ENCODE measurements around the gene CISD1.

CISD1 gene

GRCh38 chr10:58305821-58306220 lies 36.9 kb downstream of the CISD1 start:
- H3K9ac ChIP-seq (ENCODE audit: low read length): no peak overlapping the region
- H2BK12ac ChIP-seq (ENCODE audit: low read length in 2 of 2): no peak overlapping the region
- no peak overlapping the region for H3K27ac ChIP-seq (ENCODE audit: low read length, poor library complexity, severe bottlenecking)
- no peak overlapping the region for H2BK5ac ChIP-seq (ENCODE audit: low read depth, low read length, poor library complexity, severe bottlenecking)
- H2BK15ac ChIP-seq (ENCODE audit: low read depth, poor library complexity, severe bottlenecking): no peak overlapping the region
- H3K4ac ChIP-seq (ENCODE audit: low read depth in 1 of 2, low read length in 2 of 2): no peak overlapping the region
- H3K79me1 ChIP-seq (replicated peaks; ENCODE audit: low read length, poor library complexity, severe bottlenecking): no peaks in the 10 kb centered on the region
- H4K8ac ChIP-seq (ENCODE audit: low read length): no peak overlapping the region
- H3K18ac ChIP-seq (ENCODE audit: low read depth in 1 of 2, low read length in 2 of 2): no peak overlapping the region
- no peaks in the 10 kb centered on the region for H3K36me3 ChIP-seq (ENCODE audit: control insufficient read depth in 1 of 2, insufficient read depth in 2 of 2, low read depth in 1 of 2, low read length in 2 of 2)
- H2AFZ ChIP-seq (ENCODE audit: low read depth, low read length): no peak overlapping the region
- no peak overlapping the region for H4K91ac ChIP-seq (ENCODE audit: low read length)
- no peaks in the 10 kb centered on the region for H3K9me3 ChIP-seq (ENCODE audit: control insufficient read depth, low read length)
- no peak overlapping the region for H2BK120ac ChIP-seq (ENCODE audit: low read depth, low read length)
- H2AK5ac ChIP-seq (ENCODE audit: low read length, severe bottlenecking): no peak overlapping the region
- H3K27me3 ChIP-seq (ENCODE audit: control insufficient read depth in 1 of 2, insufficient read depth in 1 of 2, low read length in 2 of 2): peaks cover 0 to 17% of the 10 kb centered on the region in 2 experiments
- H3K23ac ChIP-seq (ENCODE audit: low read length in 2 of 2): no peak overlapping the region
- no peak overlapping the region for H3K4me2 ChIP-seq (ENCODE audit: low read length, poor library complexity, severe bottlenecking)
- H3K14ac ChIP-seq (ENCODE audit: low read length in 2 of 2): no peak overlapping the region
- 65% methylated on average over 3 of the region's 4 CpGs for WGBS
- no peaks in the 10 kb centered on the region for H3K4me1 ChIP-seq (ENCODE audit: control insufficient read depth, insufficient read depth, low read depth, low read length)
- no peak overlapping the region for H3K4me3 ChIP-seq (ENCODE audit: insufficient read depth in 1 of 2, low read depth in 1 of 2, low read length in 2 of 2)
- DNase-seq: no peak

GRCh38 chr10:58307676-58308075 lies 38.7 kb downstream of the CISD1 start:
- H2BK12ac ChIP-seq (ENCODE audit: low read length in 2 of 2): no peak overlapping the region
- no peak overlapping the region for H3K18ac ChIP-seq (ENCODE audit: low read depth in 1 of 2, low read length in 2 of 2)
- no peak for DNase-seq
- H3K27ac ChIP-seq (ENCODE audit: low read length, poor library complexity, severe bottlenecking): no peak overlapping the region
- H3K4me2 ChIP-seq (ENCODE audit: low read length, poor library complexity, severe bottlenecking): no peak overlapping the region
- no peak overlapping the region for H3K9ac ChIP-seq (ENCODE audit: low read length)
- no peak overlapping the region for H3K14ac ChIP-seq (ENCODE audit: low read length in 2 of 2)
- H4K91ac ChIP-seq (ENCODE audit: low read length): no peak overlapping the region
- no peak overlapping the region for H4K8ac ChIP-seq (ENCODE audit: low read length)
- no peaks in the 10 kb centered on the region for H3K79me1 ChIP-seq (replicated peaks; ENCODE audit: low read length, poor library complexity, severe bottlenecking)
- WGBS: 100% methylated on average over 1 of the region's 3 CpGs
- no peak overlapping the region for H3K4me3 ChIP-seq (ENCODE audit: insufficient read depth in 1 of 2, low read depth in 1 of 2, low read length in 2 of 2)
- H3K4ac ChIP-seq (ENCODE audit: low read depth in 1 of 2, low read length in 2 of 2): no peak overlapping the region
- peaks cover 0 to 12% of the 10 kb centered on the region in 2 experiments for H3K27me3 ChIP-seq (ENCODE audit: control insufficient read depth in 1 of 2, insufficient read depth in 1 of 2, low read length in 2 of 2)
- no peak overlapping the region for H2BK15ac ChIP-seq (ENCODE audit: low read depth, poor library complexity, severe bottlenecking)
- no peak overlapping the region for H2AK5ac ChIP-seq (ENCODE audit: low read length, severe bottlenecking)
- no peak overlapping the region for H3K23ac ChIP-seq (ENCODE audit: low read length in 2 of 2)
- no peaks in the 10 kb centered on the region for H3K36me3 ChIP-seq (ENCODE audit: control insufficient read depth in 1 of 2, insufficient read depth in 2 of 2, low read depth in 1 of 2, low read length in 2 of 2)
- no peak overlapping the region for H2BK120ac ChIP-seq (ENCODE audit: low read depth, low read length)
- no peak overlapping the region for H2BK5ac ChIP-seq (ENCODE audit: low read depth, low read length, poor library complexity, severe bottlenecking)
- H3K4me1 ChIP-seq (ENCODE audit: control insufficient read depth, insufficient read depth, low read depth, low read length): peaks cover under 1% of the 10 kb centered on the region
- no peak overlapping the region for H2AFZ ChIP-seq (ENCODE audit: low read depth, low read length)
- H3K9me3 ChIP-seq (ENCODE audit: control insufficient read depth, low read length): no peaks in the 10 kb centered on the region

DNA sequence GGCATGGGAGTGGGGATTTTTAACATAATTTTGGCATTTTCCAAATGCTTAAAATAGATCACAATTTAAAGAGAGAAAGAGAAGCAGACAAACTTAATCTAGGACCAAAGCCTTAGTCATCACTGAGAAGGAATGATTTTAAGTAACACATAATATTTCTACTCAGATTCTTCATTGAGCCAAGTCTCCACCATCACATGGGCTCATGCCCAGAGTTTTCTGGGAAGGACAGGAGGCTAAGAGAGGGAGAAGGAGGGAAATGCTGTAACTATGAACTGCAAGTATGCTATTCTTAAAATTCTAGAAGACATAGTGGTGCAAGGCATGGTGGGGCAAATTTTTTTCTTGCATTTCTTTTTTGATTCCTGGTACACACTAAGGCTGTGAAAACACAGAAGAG lies 42.1 kb downstream of the CISD1 start:
- Histone ChIP-seq H3K27me3 (ENCODE audit: control insufficient read depth in 1 of 2, insufficient read depth in 1 of 2, low read length in 2 of 2) (peaks cover 0 to 4% of the 10 kb centered on the region in 2 experiments), H2BK12ac (ENCODE audit: low read length in 2 of 2) (no peak overlapping the region), H3K4me3 (ENCODE audit: insufficient read depth in 1 of 2, low read depth in 1 of 2, low read length in 2 of 2) (no peak overlapping the region), H3K4me1 (ENCODE audit: control insufficient read depth, insufficient read depth, low read depth, low read length) (peaks cover 1% of the 10 kb centered on the region), H2AFZ (ENCODE audit: low read depth, low read length) (no peak overlapping the region), H3K79me1 (replicated peaks; ENCODE audit: low read length, poor library complexity, severe bottlenecking) (no peaks in the 10 kb centered on the region), H2BK5ac (ENCODE audit: low read depth, low read length, poor library complexity, severe bottlenecking) (no peak overlapping the region), H3K9ac (ENCODE audit: low read length) (no peak overlapping the region), H4K91ac (ENCODE audit: low read length) (no peak overlapping the region), H3K14ac (ENCODE audit: low read length in 2 of 2) (no peak overlapping the region), H4K8ac (ENCODE audit: low read length) (no peak overlapping the region), H3K4me2 (ENCODE audit: low read length, poor library complexity, severe bottlenecking) (no peak overlapping the region), H2AK5ac (ENCODE audit: low read length, severe bottlenecking) (no peak overlapping the region), H2BK120ac (ENCODE audit: low read depth, low read length) (no peak overlapping the region), H3K4ac (ENCODE audit: low read depth in 1 of 2, low read length in 2 of 2) (no peak overlapping the region), H3K18ac (ENCODE audit: low read depth in 1 of 2, low read length in 2 of 2) (no peak overlapping the region), H3K23ac (ENCODE audit: low read length in 2 of 2) (no peak overlapping the region), H2BK15ac (ENCODE audit: low read depth, poor library complexity, severe bottlenecking) (no peak overlapping the region), H3K27ac (ENCODE audit: low read length, poor library complexity, severe bottlenecking) (no peak overlapping the region), H3K36me3 (ENCODE audit: control insufficient read depth in 1 of 2, insufficient read depth in 2 of 2, low read depth in 1 of 2, low read length in 2 of 2) (no peaks in the 10 kb centered on the region), H3K9me3 (ENCODE audit: control insufficient read depth, low read length) (no peaks in the 10 kb centered on the region)
- no peak for DNase-seq

DNA sequence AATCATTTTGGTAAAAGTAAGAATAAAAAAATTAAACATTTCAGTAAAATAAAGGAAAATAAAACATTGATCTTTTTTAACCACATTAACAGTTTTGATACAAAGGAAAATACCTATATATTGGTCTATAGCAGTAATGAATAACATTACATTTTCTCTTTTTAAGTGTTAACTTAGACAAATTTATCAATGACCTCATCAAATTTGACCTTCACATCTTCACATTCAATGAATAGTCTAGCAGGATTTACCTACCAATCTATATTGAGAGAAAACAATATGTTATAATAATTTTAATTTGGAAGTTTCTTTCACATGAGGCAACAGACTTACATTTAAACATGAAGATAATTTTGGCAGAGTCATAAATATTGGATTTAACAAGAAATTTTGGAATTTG lies 47.9 kb downstream of the CISD1 start:
- no peak overlapping the region for H2BK120ac ChIP-seq (ENCODE audit: low read depth, low read length)
- H2AFZ ChIP-seq (ENCODE audit: low read depth, low read length): no peak overlapping the region
- no peak overlapping the region for H3K18ac ChIP-seq (ENCODE audit: low read depth in 1 of 2, low read length in 2 of 2)
- no peak overlapping the region for H2BK12ac ChIP-seq (ENCODE audit: low read length in 2 of 2)
- H2BK5ac ChIP-seq (ENCODE audit: low read depth, low read length, poor library complexity, severe bottlenecking): no peak overlapping the region
- H3K79me1 ChIP-seq (replicated peaks; ENCODE audit: low read length, poor library complexity, severe bottlenecking): no peaks in the 10 kb centered on the region
- H3K27ac ChIP-seq (ENCODE audit: low read length, poor library complexity, severe bottlenecking): no peak overlapping the region
- H3K14ac ChIP-seq (ENCODE audit: low read length in 2 of 2): no peak overlapping the region
- H3K23ac ChIP-seq (ENCODE audit: low read length in 2 of 2): no peak overlapping the region
- no peak overlapping the region for H4K91ac ChIP-seq (ENCODE audit: low read length)
- H3K27me3 ChIP-seq (ENCODE audit: control insufficient read depth in 1 of 2, insufficient read depth in 1 of 2, low read length in 2 of 2): no peaks in the 10 kb centered on the region
- no peak overlapping the region for H3K9ac ChIP-seq (ENCODE audit: low read length)
- no peak overlapping the region for H2AK5ac ChIP-seq (ENCODE audit: low read length, severe bottlenecking)
- no peak for DNase-seq
- H4K8ac ChIP-seq (ENCODE audit: low read length): no peak overlapping the region
- no peak overlapping the region for H3K4me3 ChIP-seq (ENCODE audit: insufficient read depth in 1 of 2, low read depth in 1 of 2, low read length in 2 of 2)
- H3K9me3 ChIP-seq (ENCODE audit: control insufficient read depth, low read length): no peaks in the 10 kb centered on the region
- no peak overlapping the region for H3K4me2 ChIP-seq (ENCODE audit: low read length, poor library complexity, severe bottlenecking)
- H3K36me3 ChIP-seq (ENCODE audit: control insufficient read depth in 1 of 2, insufficient read depth in 2 of 2, low read depth in 1 of 2, low read length in 2 of 2): no peaks in the 10 kb centered on the region
- H3K4ac ChIP-seq (ENCODE audit: low read depth in 1 of 2, low read length in 2 of 2): no peak overlapping the region
- peaks cover 1% of the 10 kb centered on the region for H3K4me1 ChIP-seq (ENCODE audit: control insufficient read depth, insufficient read depth, low read depth, low read length)
- H2BK15ac ChIP-seq (ENCODE audit: low read depth, poor library complexity, severe bottlenecking): no peak overlapping the region

Measured in mesenchymal stem cell (in vitro differentiated cells and primary cell).